Brain microvascular endothelial cell (primary cell): ENCODE measurements around the gene AMPH.

ENCODE experiments used
- DNase-seq: peaks from one replicate; pipeline ENCODE4 v3.0.0-alpha.2; 2020
- H3K27ac ChIP-seq: fragments of 250-450 bp; sonication (Bioruptor Pico); 2 replicates; pipeline ENCODE4 v1.5.1; 2020; ENCODE audit warnings: mild to moderate bottlenecking, moderate library complexity
- H3K27me3 ChIP-seq: fragments of 250-450 bp; sonication (Bioruptor Pico); replicated peaks from 2 replicates; pipeline ENCODE4 v1.5.1; 2020; ENCODE audit warnings: mild to moderate bottlenecking
- H3K36me3 ChIP-seq: fragments of 250-450 bp; sonication (Bioruptor Pico); replicated peaks from 2 replicates; pipeline ENCODE4 v1.5.1; 2020; ENCODE audit warnings: mild to moderate bottlenecking
- H3K4me3 ChIP-seq: 2 replicates; pipeline ENCODE4 v1.5.1; 2011; ENCODE audit warnings: low read depth, mild to moderate bottlenecking, control low read depth, low read length, moderate library complexity
- in situ Hi-C: cut with HindIII; loops from 2 replicates; pipeline ENCODE4 v1.10.0; 2017; ENCODE audit warnings: low sequenced_read_pairs, low pct_ligation_motif_present
- TF ChIP-seq, protein P1 (sequence below): IDR thresholded peaks from 2 replicates; pipeline ENCODE4 v1.5.1; 2011; ENCODE audit warnings: low read depth, mild to moderate bottlenecking, moderate library complexity, low read length, control low read depth, inconsistent platforms; ENCODE audit errors: missing control alignments

The AMPH gene

DNA sequence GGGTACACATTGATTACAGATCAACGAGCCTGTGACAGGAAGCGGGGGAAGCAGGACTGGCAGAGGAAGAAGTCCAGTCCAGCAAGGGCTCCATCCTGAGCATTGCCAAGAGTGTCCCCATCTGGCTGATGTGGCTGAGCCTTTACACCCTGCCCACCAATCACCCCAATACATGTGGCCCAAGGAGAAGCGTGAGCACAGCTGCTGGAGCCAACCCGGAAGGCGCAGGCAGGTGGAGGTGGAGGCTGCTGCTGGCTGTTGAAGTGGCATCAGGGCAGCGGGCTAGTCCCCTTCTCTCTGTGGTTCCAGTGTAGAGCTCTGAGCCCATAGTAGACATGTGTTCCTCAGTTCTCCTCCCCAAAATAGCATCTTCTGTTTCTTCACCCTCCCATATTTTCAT lies 6.8 kb upstream of the AMPH start:
- Histone ChIP-seq H3K27ac (no peak overlapping the region), H3K27me3 (no peaks in the 10 kb centered on the region), H3K4me3 (no peak overlapping the region), H3K36me3 (no peaks in the 10 kb centered on the region)
- TF ChIP-seq, protein P1, sequence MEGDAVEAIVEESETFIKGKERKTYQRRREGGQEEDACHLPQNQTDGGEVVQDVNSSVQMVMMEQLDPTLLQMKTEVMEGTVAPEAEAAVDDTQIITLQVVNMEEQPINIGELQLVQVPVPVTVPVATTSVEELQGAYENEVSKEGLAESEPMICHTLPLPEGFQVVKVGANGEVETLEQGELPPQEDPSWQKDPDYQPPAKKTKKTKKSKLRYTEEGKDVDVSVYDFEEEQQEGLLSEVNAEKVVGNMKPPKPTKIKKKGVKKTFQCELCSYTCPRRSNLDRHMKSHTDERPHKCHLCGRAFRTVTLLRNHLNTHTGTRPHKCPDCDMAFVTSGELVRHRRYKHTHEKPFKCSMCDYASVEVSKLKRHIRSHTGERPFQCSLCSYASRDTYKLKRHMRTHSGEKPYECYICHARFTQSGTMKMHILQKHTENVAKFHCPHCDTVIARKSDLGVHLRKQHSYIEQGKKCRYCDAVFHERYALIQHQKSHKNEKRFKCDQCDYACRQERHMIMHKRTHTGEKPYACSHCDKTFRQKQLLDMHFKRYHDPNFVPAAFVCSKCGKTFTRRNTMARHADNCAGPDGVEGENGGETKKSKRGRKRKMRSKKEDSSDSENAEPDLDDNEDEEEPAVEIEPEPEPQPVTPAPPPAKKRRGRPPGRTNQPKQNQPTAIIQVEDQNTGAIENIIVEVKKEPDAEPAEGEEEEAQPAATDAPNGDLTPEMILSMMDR, result no peak
- in situ Hi-C loops, result no loop called here
- no peak for DNase-seq

- Histone ChIP-seq H3K36me3 (no peaks in the 10 kb centered on the region), H3K4me3 (no peak overlapping the region), H3K27me3 (peaks cover 4% of the 10 kb centered on the region), H3K27ac (no peak overlapping the region)
- TF ChIP-seq, protein P1, result peak; percentile 11
- DNase-seq, result no peak
- in situ Hi-C loops, result no loop called here
Measured at GRCh38 chr7:38632411-38632810, 1.2 kb upstream of the AMPH start.

GRCh38 chr7:38629651-38630510 lies 1.3 kb downstream of the AMPH start:
- Histone ChIP-seq H3K27ac (no peak overlapping the region), H3K27me3 (peaks cover 4% of the 10 kb centered on the region), H3K4me3 (no peak overlapping the region), H3K36me3 (no peaks in the 10 kb centered on the region)
- in situ Hi-C loops, result no loop called here
- no peak for DNase-seq
- TF ChIP-seq, protein P1, result no peak

GRCh38 chr7:38628630-38629385 lies 2.4 kb downstream of the AMPH start:
- H3K27ac ChIP-seq, result no peak overlapping the region
- TF ChIP-seq, protein P1, result no peak
- H3K4me3 ChIP-seq, result no peak overlapping the region
- in situ Hi-C loops, result no loop called here
- no peak for DNase-seq
- peaks cover 4% of the 10 kb centered on the region for H3K27me3 ChIP-seq
- H3K36me3 ChIP-seq, result no peaks in the 10 kb centered on the region

DNA sequence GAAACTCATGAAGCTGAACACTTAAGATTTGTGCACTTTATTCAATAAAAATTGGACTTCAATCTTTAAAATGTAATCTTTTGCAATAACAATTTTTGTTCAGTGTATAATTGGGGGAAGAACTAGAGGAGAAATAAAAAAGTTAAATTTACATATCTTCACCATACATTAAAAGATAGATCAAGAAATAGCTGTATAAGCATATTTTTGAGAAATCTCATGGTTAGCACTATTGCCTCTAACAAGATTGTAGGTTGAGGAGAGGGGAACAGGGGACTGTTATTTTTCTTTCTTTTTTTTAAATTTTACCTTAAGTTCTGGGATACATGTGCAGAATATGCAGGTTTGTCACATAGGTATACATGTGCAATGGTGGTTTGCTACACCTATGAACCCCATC lies 5.3 kb downstream of the AMPH start:
- no peak overlapping the region for H3K4me3 ChIP-seq
- in situ Hi-C loops, result no loop called here
- no peak for DNase-seq
- H3K36me3 ChIP-seq, result no peaks in the 10 kb centered on the region
- TF ChIP-seq, protein P1, result no peak
- H3K27me3 ChIP-seq, result peaks cover 4% of the 10 kb centered on the region
- H3K27ac ChIP-seq, result no peak overlapping the region
